Hematopoietic multipotent progenitor cell treated with erythropoietin and hydrocortisone succinate and interleukin-3 and kit ligand, for 4 days (in vitro differentiated cells): ENCODE results near the gene IRF2BP1.
"Not testable (repeated sequence)": the region's sequence is repeated elsewhere in the genome, so short reads cannot be mapped to it uniquely, and the experiment has no call there.

Source experiments
- DNase-seq: peaks from one replicate; pipeline ENCODE4 v3.0.0-alpha.2; 2015

Gene IRF2BP1

GRCh38 chr19:45901912-45902650 is 16.1 kb upstream of the IRF2BP1 start, which contains the start of gene MYPOP:
TSS of gene MYPOP (minus strand) at chr19:45902613. CDS start at chr19:45901773, 840 bp downstream.
- peak; percentile 53 for DNase-seq

GRCh38 chr19:45901432-45901911 is 15.5 kb upstream of the IRF2BP1 start:
- peak; percentile 79 for DNase-seq

GRCh38 chr19:45900738-45901431 is 14.9 kb upstream of the IRF2BP1 start:
- peak; percentile 68 for DNase-seq

GRCh38 chr19:45899919-45900589 is 14.1 kb upstream of the IRF2BP1 start:
- no peak for DNase-seq

- no peak for DNase-seq
These were observed 13.3 kb upstream of the IRF2BP1 start for GRCh38 chr19:45899253-45899652.

- DNase-seq, result no peak
These were observed 11.4 kb upstream of the IRF2BP1 start for GRCh38 chr19:45897261-45897812.

GRCh38 chr19:45895983-45896599 is 10.2 kb upstream of the IRF2BP1 start:
- DNase-seq, result not testable (repeated sequence)

GRCh38 chr19:45895519-45895972 is 9.6 kb upstream of the IRF2BP1 start:
- DNase-seq, result no peak

- DNase-seq, result no peak
These were observed 4.9 kb upstream of the IRF2BP1 start for GRCh38 chr19:45890877-45891276.

GRCh38 chr19:45889210-45889885 is 3.4 kb upstream of the IRF2BP1 start:
- DNase-seq, result peak; percentile 60

GRCh38 chr19:45887200-45887710 is 1.3 kb upstream of the IRF2BP1 start:
- DNase-seq, result no peak

- peak; percentile 97 for DNase-seq
These were observed 672 bp upstream of the IRF2BP1 start for GRCh38 chr19:45886427-45887199.

- DNase-seq, result peak; percentile 61
These were observed 1.0 kb downstream of the IRF2BP1 start for GRCh38 chr19:45884682-45885555.

- no peak for DNase-seq
These were observed 1.9 kb downstream of the IRF2BP1 start for GRCh38 chr19:45883881-45884681.

GRCh38 chr19:45883586-45883880 is 2.4 kb downstream of the IRF2BP1 start:
- DNase-seq, result no peak

GRCh38 chr19:45882652-45883585 is 3.0 kb downstream of the IRF2BP1 start:
- peak; percentile 95 for DNase-seq

GRCh38 chr19:45881909-45882528 is 3.9 kb downstream of the IRF2BP1 start:
- no peak for DNase-seq
